GM18867 (cell line): Measurements from ENCODE around the gene TBC1D17.
A peak's percentile ranks its signal among the peaks of the same experiment; 100 is the strongest.

Source experiments
- ATAC-seq: cut with Tn5 transposase; IDR thresholded peaks from one replicate; pipeline ENCODE4 v1.9.1; 2021; ENCODE audit warnings: mild to moderate bottlenecking, moderate library complexity; ENCODE audit not compliant: unreplicated experiment

Gene TBC1D17

GRCh38 chr19:49860336-49861102 lies 17.0 kb upstream of the TBC1D17 start:
- ATAC-seq, result no peak

- ATAC-seq, result no peak
Observed at GRCh38 chr19:49861107-49861506, 16.4 kb upstream of the TBC1D17 start.

- no peak for ATAC-seq
Observed at GRCh38 chr19:49861541-49862378, 15.7 kb upstream of the TBC1D17 start.

- no peak for ATAC-seq
Observed at GRCh38 chr19:49862391-49863253, 14.9 kb upstream of the TBC1D17 start.

GRCh38 chr19:49863254-49863934 lies 14.1 kb upstream of the TBC1D17 start:
- ATAC-seq, result no peak

- no peak for ATAC-seq
Observed at GRCh38 chr19:49863935-49864320, 13.6 kb upstream of the TBC1D17 start.

- no peak for ATAC-seq
Observed at GRCh38 chr19:49864890-49865289, 12.6 kb upstream of the TBC1D17 start.

- ATAC-seq, result peak; percentile 35
Observed at GRCh38 chr19:49866933-49867782, 10.3 kb upstream of the TBC1D17 start, which contains the start of gene PNKP. PNKP (minus strand) TSS chr19:49867576; CDS start chr19:49867204, 372 bp downstream.

- no peak for ATAC-seq
Observed at GRCh38 chr19:49869009-49869483, 8.5 kb upstream of the TBC1D17 start.

GRCh38 chr19:49869484-49870308 lies 7.8 kb upstream of the TBC1D17 start:
- peak; percentile 66 for ATAC-seq

GRCh38 chr19:49870309-49870901 lies 7.1 kb upstream of the TBC1D17 start:
- ATAC-seq, result no peak

GRCh38 chr19:49871349-49871985 lies 6.0 kb upstream of the TBC1D17 start:
- ATAC-seq, result no peak

- ATAC-seq, result no peak
Observed at GRCh38 chr19:49872245-49873128, 5.0 kb upstream of the TBC1D17 start.

GRCh38 chr19:49873129-49873521 lies 4.4 kb upstream of the TBC1D17 start:
- no peak for ATAC-seq

GRCh38 chr19:49873834-49874233 lies 3.7 kb upstream of the TBC1D17 start:
- no peak for ATAC-seq

- no peak for ATAC-seq
Observed at GRCh38 chr19:49874503-49875157, 2.9 kb upstream of the TBC1D17 start.
